HG03045 (cell line): ENCODE results near the gene CTDNEP1.
A peak's percentile ranks its signal among the peaks of the same experiment; 100 is the strongest.

Source experiments
- ATAC-seq: cut with Tn5 transposase; IDR thresholded peaks from one replicate; pipeline ENCODE4 v1.9.1; 2021; ENCODE audit warnings: mild to moderate bottlenecking, moderate library complexity; ENCODE audit not compliant: unreplicated experiment

Gene CTDNEP1

GRCh38 chr17:7216242-7217112, 35.1 kb downstream of the CTDNEP1 start:
- ATAC-seq = no peak

GRCh38 chr17:7215652-7216180, 35.8 kb downstream of the CTDNEP1 start:
- no peak for ATAC-seq

GRCh38 chr17:7215136-7215638, 36.3 kb downstream of the CTDNEP1 start:
- no peak for ATAC-seq

- ATAC-seq = peak; percentile 79
Observed at GRCh38 chr17:7214300-7215135, 37.0 kb downstream of the CTDNEP1 start.

GRCh38 chr17:7213895-7214299, 37.6 kb downstream of the CTDNEP1 start:
- ATAC-seq = no peak

- no peak for ATAC-seq
Observed at GRCh38 chr17:7211491-7212273, 39.9 kb downstream of the CTDNEP1 start.

GRCh38 chr17:7208754-7209460, 42.6 kb downstream of the CTDNEP1 start:
- ATAC-seq = no peak

- ATAC-seq = no peak
Observed at GRCh38 chr17:7208027-7208571, 43.4 kb downstream of the CTDNEP1 start.

GRCh38 chr17:7207120-7208001, 44.2 kb downstream of the CTDNEP1 start:
- no peak for ATAC-seq

- ATAC-seq = no peak
Observed at GRCh38 chr17:7205561-7205960, 46.0 kb downstream of the CTDNEP1 start.

GRCh38 chr17:7204828-7205461, 46.6 kb downstream of the CTDNEP1 start:
- ATAC-seq = peak; percentile 80

- ATAC-seq = no peak
Observed at GRCh38 chr17:7204336-7204735, 47.2 kb downstream of the CTDNEP1 start.

GRCh38 chr17:7203391-7203790, 48.1 kb downstream of the CTDNEP1 start:
- no peak for ATAC-seq

- ATAC-seq = no peak
Observed at GRCh38 chr17:7196651-7197401, 54.7 kb downstream of the CTDNEP1 start.

- ATAC-seq = no peak
Observed at GRCh38 chr17:7195971-7196370, 55.6 kb downstream of the CTDNEP1 start.
